ENCODE measurements around the gene SIRT2. TPM values are rescaled to one million over a fixed set of nuclear protein-coding genes. Genes with fewer than 3 reads are reported as not detected.
A peak's percentile ranks its signal among the peaks of the same experiment; 100 is the strongest.

SIRT2 gene
- 100 to 1,000 TPM in 1 of 4 donors, 10 to 100 TPM in 3; 90.4 to 100 (median 96.2) TPM for total RNA-seq

DNA sequence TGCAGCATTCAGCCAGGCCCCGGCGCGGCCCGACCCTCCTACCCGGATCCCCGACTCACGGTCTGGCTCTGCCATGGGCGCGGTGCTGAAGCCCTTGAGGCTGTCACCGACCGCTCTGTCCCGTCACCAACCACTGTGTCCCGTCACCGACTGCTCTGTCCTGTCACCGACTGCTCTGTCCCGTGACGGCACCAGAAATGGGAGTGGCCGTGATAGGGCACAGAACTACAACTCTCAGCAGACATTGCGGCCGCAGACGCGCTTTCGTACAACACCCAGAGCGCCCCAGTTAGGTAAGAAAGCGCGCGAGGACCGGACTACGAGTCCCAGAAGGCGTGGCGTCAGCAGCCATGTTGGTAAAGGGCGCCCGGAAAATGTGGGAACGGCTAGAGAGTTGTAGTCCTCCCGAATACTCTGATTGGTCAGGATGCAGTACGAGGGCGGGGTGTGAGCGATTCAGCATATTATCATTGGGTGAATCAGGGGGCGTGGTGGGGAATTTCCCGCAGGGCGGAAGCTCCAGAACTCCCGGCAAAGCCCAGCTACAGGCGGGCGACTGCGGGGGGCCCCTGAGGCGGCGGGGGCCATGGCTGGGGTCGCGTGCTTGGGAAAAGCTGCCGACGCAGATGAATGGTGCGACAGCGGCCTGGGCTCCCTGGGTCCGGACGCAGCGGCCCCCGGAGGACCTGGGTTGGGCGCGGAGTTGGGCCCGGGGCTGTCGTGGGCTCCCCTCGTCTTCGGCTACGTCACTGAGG, at the start of gene SIRT2, which contains the start of gene NFKBIB:
Gene SIRT2, minus strand, starts transcription at position 172 of the 755 bp plus-strand sequence. Its CDS starts 97 bp downstream, at position 75.
Gene NFKBIB, plus strand, starts transcription at position 523 of the 755 bp plus-strand sequence. Its CDS starts 64 bp downstream, at position 587.
- peak within 1 kb of the TSS; percentile 93 for H3K27ac ChIP-seq
- H3K4me1 ChIP-seq: peaks cover 39% of the 10 kb centered on the region

DNA sequence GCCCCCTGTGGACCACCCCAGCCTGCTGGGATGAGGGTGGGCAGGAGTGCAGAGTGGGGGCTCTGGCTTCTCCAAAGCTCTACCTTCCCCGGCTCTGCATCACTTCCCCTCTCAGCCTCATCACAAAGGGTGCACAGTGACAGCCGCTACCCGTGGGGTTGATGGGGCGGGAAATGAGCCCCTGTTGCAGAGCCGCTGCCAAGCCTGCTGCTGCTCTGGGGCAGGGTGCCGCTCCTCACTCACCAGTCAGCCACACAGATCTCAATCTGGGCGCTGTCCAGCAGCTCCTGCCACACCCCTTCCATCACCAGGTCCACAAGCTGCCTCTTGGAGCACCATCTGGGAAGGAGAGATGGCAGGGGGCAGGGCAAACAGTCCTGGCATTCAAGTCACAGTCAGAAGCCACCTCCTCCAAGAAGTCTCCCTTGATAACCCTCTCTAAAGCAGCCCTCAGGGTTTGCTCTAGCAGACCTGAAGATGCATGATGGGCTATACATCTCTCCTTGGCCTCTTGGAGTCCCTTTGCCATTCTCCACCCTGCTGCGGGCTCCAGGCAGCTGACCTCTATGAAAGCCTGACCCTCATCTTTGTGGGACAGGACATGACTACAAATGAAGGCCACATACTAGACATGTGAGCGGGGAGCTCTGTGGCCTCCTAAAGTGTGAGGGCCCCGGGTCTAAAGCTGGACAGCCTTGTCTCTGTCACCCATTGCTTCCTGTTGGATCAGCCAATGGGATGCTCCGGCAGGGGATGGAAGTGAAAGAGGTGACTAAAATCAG, 47.0 kb upstream of the SIRT2 start:
- no peak overlapping the region for H3K27ac ChIP-seq
- H3K36me3 ChIP-seq: peaks cover 21% of the 10 kb centered on the region
- H3K4me1 ChIP-seq: peaks cover 7% of the 10 kb centered on the region
- no peaks in the 10 kb centered on the region for H3K27me3 ChIP-seq
- TF ChIP-seq POLR2A (IDR thresholded peaks at IDR 0.05) (no peak), POLR2AphosphoS5 (IDR thresholded peaks at IDR 0.05) (no peak), EP300 (IDR thresholded peaks at IDR 0.05) (no peak)
- TF ChIP-seq, protein P1, sequence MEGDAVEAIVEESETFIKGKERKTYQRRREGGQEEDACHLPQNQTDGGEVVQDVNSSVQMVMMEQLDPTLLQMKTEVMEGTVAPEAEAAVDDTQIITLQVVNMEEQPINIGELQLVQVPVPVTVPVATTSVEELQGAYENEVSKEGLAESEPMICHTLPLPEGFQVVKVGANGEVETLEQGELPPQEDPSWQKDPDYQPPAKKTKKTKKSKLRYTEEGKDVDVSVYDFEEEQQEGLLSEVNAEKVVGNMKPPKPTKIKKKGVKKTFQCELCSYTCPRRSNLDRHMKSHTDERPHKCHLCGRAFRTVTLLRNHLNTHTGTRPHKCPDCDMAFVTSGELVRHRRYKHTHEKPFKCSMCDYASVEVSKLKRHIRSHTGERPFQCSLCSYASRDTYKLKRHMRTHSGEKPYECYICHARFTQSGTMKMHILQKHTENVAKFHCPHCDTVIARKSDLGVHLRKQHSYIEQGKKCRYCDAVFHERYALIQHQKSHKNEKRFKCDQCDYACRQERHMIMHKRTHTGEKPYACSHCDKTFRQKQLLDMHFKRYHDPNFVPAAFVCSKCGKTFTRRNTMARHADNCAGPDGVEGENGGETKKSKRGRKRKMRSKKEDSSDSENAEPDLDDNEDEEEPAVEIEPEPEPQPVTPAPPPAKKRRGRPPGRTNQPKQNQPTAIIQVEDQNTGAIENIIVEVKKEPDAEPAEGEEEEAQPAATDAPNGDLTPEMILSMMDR (IDR thresholded peaks at IDR 0.05): no peak
- no peak overlapping the region for H3K4me3 ChIP-seq
- H3K9me3 ChIP-seq: no peaks in the 10 kb centered on the region
- WGBS: 90% methylated on average over 10 of the region's 11 CpGs
- DNase-seq (ENCODE audit: low spot score in 2 of 2): no peak

More for the DNA sequence above, at the start of gene SIRT2, which contains the start of gene NFKBIB:
- TF ChIP-seq POLR2AphosphoS5 (IDR thresholded peaks at IDR 0.05) (peak in 2 of 3 donors; percentile 55 to 94), EP300 (IDR thresholded peaks at IDR 0.05) (no peak), POLR2A (IDR thresholded peaks at IDR 0.05) (peak in 1 of 2 donors; percentile 84)
- Histone ChIP-seq H3K4me3 (peak within 1 kb of the TSS; percentile 94), H3K36me3 (peaks cover under 1% of the 10 kb centered on the region), H3K27me3 (no peaks in the 10 kb centered on the region), H3K9me3 (no peaks in the 10 kb centered on the region)
- under 1% methylated on average over 31 of the region's 64 CpGs for WGBS
- DNase-seq (ENCODE audit: low spot score in 2 of 2): peak; percentile 100

DNA sequence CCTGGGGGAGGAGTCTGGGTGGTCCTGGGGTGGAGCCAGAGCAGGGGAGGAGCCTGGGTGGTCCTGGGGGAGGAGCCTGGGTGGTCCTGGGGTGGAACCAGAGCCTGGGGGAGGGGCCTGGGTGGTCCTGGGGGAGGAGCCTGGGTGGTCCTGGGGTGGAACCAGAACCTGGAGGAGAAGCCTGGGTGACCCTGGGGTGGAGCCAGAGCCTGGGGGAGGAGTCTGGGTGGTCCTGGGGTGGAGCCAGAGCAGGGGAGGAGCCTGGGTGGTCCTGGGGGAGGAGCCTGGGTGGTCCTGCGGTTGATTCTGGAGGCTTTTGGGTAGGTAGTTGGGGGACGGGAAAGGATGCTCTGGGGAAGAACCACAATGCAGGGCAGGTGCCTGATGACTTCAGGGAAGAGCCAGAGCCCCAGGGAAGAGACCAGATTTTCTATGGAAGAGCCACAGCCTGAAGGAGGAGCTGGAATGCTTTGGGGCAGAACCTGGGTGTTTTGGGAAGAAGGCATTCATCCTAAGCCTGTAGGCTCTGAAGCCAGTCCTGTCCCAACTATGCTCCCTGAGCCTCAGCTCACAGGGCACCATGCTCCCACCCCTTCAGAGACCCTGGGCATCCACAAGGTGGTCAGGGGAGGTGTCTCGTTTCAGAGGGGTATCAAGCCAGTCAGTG, 46.3 kb upstream of the SIRT2 start:
- WGBS: 91% methylated on average over 2 of the region's 3 CpGs
- Histone ChIP-seq H3K27ac (no peak overlapping the region), H3K27me3 (no peaks in the 10 kb centered on the region), H3K4me3 (no peak overlapping the region), H3K36me3 (peaks cover 21% of the 10 kb centered on the region), H3K4me1 (peaks cover 7% of the 10 kb centered on the region), H3K9me3 (no peaks in the 10 kb centered on the region)
- TF ChIP-seq POLR2AphosphoS5 (IDR thresholded peaks at IDR 0.05): no peak
- no peak for DNase-seq (ENCODE audit: low spot score in 2 of 2)

DNA sequence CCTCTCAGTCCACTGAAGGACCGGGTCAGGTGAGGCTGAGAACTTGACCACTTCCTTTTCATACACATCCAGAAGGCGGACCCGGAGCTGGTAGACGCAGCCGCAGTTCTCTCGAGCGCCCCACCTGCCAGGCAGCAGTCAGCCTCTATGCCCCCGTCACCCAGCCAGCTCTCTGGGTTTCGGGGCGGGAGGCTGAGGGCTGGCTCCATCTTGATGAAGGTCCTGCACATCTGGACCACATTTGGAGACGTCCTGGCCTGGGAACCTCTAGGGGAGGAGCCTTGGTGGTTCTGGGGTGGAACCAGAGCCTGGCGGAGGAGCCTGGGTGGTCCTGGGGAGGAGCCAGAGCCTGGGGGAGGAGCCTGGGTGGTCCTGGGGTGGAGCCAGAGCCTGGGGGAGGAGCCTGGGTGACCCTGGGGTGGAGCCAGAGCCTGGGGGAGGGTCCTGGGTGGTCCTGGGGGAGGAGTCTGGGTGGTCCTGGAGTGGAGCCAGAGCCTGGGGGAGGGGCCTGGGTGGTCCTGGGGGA, 45.6 kb upstream of the SIRT2 start:
- no peaks in the 10 kb centered on the region for H3K9me3 ChIP-seq
- H3K27me3 ChIP-seq: no peaks in the 10 kb centered on the region
- H3K27ac ChIP-seq: no peak overlapping the region
- no peak for DNase-seq (ENCODE audit: low spot score in 2 of 2)
- TF ChIP-seq, protein P1 (IDR thresholded peaks at IDR 0.05): no peak
- no peak for TF ChIP-seq EP300 (IDR thresholded peaks at IDR 0.05)
- no peak for TF ChIP-seq POLR2AphosphoS5 (IDR thresholded peaks at IDR 0.05)
- TF ChIP-seq POLR2A (IDR thresholded peaks at IDR 0.05): no peak
- H3K36me3 ChIP-seq: peaks cover 21% of the 10 kb centered on the region
- H3K4me1 ChIP-seq: peaks cover 6% of the 10 kb centered on the region
- WGBS: 98% methylated on average over 7 of the region's 12 CpGs
- no peak overlapping the region for H3K4me3 ChIP-seq

DNA sequence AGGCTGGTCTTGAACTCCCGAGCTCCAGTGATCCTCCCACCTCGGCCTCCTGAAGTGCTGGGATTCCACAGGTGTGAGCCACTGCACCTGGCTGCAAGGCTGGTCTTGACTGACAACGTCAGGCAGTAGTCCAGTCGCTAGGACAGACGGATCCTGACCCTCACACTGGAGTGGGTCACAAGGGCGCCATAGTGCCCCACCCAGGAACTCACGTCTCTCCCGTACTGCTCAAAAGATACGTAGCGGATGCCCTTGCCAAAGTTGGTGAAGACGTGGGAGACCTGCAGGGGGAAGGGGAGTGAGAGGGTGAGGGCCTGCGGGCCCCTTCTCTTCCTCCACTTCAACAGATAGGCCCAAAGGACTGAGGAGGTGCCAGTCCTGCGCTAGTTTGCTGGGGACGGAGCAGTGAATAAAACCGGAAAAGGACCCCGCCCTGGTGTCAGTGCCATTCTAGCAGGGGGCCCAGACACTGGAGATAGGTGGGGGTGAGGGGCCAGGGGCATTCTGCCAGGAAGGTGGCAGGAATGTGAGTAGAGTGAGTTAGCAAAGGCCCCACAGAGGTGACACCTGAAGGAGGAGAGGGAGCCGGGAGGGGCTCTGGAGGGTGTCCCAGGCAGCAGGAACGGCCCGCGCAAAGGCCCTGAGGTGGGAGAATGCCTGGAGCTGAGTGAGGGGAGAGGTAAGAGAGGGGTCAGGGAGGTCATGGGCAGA, 43.2 kb upstream of the SIRT2 start:
- WGBS: 92% methylated on average over 19 of the region's 20 CpGs
- DNase-seq (ENCODE audit: low spot score in 2 of 2): no peak
- peaks cover 4% of the 10 kb centered on the region for H3K4me1 ChIP-seq

More for the DNA sequence above, 43.2 kb upstream of the SIRT2 start:
- TF ChIP-seq POLR2AphosphoS5 (IDR thresholded peaks at IDR 0.05) (no peak), POLR2A (IDR thresholded peaks at IDR 0.05) (no peak), EP300 (IDR thresholded peaks at IDR 0.05) (no peak)
- TF ChIP-seq, protein P1 (IDR thresholded peaks at IDR 0.05): no peak
- no peak overlapping the region for H3K27ac ChIP-seq
- H3K9me3 ChIP-seq: no peaks in the 10 kb centered on the region
- H3K27me3 ChIP-seq: no peaks in the 10 kb centered on the region
- H3K36me3 ChIP-seq: peaks cover 16% of the 10 kb centered on the region
- no peak overlapping the region for H3K4me3 ChIP-seq
